DMS53 treated with DMSO at 0.1 percent for 48 hours (cell line): ENCODE results near the gene APPBP2.
"Not testable (repeated sequence)": the region's sequence is repeated elsewhere in the genome, so short reads cannot be mapped to it uniquely, and the experiment has no call there.

ENCODE experiments used
- DNase-seq: peaks from one replicate; lab custom pipeline; 2025; ENCODE audit not compliant: unreplicated experiment; lab: John Stamatoyannopoulos, UW

The APPBP2 gene

DNA sequence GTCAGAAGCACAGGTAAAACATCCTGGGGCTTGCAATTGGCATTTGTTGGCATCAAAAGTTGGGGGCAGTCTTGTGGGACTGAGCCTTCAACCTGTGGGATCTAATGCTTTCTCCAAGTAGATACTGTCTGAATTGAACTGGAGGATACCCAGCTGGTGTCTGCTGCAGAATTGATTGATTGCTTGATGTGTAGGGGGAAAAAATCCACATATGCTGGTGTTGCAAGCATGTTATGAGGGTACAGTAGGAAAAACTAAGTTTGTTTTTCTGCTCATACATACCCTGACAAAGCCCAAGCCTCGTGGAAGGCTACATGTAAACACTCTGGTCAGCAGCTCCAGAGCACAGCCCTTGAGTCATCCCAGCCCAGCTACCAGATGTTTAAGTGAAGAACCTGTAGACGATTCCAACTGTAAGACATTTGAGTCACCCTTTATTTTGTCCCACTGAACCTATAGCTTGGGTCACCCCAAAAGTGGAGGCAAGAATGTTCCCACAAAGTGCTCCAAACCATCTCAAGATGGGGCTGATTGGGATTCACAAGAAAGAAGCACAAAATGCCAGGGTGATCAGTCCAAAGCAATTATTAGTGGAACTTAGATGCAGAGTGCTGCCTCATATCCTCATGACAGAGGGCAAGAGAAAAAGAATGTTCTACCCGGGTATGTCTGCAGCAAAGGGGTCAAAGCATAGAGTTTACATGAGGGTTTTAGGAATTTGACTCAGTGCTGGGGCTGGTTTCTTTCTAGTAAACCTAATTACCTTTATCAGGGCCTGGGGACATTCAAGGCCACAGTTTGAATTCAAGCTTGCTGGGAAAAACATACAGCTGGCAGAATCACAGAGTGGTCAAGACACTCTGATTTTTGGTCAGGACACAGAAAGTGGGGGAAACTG, 9.6 kb upstream of the APPBP2 start:
- DNase-seq: no peak

GRCh38 chr17:60534613-60535157, 8.6 kb upstream of the APPBP2 start:
- DNase-seq: no peak

GRCh38 chr17:60534010-60534555, 8.0 kb upstream of the APPBP2 start:
- no peak for DNase-seq

- DNase-seq: no peak
Measured at GRCh38 chr17:60529806-60530205, 3.8 kb upstream of the APPBP2 start.

DNA sequence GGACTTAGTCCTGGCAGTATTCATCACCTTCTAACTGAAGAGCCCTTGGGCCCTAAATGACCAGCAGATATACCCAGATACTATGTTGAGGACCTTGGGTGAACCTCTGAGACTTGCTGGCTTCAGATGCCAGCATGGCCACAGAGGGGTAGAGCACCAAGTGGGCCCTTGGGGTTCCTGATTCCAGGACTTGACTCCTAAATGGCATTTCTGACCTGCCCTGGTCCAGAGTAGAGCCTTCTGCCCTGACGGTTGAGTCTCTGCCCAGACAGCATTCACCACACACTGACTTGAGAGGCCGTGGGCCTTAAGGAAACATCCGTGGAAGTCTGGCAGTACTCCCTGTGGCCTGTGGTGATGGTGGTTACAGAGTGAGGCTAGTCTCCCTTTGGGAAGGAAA, 2.8 kb upstream of the APPBP2 start:
- no peak for DNase-seq

DNA sequence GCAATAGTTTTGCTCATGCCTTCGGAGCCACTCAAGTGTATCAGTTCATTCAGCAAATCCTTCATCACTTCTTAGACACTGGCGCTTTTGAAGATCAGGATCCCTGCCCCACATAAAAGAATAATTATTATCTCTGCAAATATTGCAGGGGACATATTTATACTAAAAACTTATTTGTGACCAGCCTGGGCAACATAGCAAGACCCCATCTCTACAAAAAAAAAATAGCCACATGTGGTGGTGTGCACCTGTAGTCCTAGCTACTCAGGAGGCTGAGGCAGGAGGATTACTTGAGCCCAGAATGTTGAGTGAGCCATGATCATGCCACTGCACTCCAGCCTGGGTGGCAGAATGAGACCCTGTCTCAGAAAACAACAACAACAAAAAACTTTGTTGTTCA, 1.7 kb upstream of the APPBP2 start:
- no peak for DNase-seq

GRCh38 chr17:60526726-60527125, 684 bp upstream of the APPBP2 start:
- no peak for DNase-seq

DNA sequence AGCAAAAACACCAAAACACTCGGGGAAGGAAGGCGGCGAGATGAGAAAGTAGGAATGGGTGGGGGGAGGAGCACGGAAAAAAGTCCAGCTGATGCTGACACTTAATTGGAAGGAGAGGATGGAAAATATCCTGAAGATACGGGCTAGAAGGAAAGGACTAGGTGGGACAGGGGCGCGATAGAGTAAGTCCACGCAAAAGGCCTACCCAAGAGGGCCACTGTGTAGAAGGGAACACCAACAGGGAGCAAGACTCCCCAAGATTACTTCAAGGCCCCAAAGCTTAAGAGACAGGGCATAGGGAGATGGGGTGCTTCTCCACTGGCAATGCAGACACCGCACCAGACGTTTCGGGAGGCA, 736 bp downstream of the APPBP2 start:
- DNase-seq: no peak

DNA sequence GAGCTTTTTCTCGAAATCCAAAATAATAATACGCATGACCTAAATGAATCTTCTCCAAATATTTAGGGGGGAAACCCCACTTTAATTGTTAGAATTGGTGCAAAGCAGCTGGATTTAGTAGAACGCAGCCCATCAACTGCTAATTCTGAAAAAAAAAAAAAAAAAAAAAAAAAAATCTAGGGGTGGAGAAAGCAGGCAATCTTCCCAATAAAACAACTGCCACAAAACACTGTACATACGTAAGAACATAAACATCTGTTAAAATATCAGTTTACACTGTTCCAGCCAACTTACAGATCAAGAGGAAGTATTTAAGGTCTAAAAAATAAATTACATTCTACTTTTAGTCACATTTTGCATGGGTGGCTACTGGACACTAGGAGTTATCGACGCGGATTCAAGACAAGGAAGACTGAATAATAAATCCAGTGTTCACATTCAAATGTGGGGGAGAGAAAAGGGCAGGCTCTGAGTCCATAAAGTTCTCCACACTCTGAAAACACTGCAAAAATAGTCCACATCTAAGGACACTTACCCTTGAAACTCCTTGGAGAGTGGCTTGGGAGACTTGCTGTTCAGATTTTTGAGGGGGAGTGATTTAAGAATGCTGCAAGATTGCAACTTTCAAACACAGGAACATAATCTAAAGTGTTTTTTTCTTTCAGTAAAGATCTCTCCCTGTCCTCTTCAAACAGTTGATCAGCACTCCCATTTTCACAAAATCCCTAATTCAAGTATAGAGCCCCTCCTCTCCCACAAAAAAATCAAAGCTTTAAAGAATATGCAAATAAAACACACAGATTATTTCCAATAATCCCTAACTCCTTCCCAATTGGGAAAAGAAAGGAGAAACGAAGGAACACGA, 1.3 kb downstream of the APPBP2 start:
- no peak for DNase-seq

DNA sequence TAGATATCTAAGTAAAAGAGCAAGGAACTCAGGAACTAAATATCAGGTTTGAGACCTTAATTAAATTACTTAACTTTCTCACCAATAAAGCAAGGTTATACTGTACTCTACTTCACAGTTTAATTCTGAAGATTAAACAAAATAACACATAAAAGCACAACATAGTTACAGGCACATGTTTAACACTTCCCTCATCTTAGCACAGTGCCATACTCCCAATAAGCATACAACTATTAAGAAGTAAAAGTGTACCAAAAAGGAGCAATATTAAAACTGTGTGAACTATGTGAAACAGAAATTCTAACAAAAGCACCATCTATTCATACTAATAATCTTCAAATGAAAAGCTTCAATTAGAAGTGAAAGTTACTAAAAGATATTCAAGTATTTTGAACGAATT, 2.2 kb downstream of the APPBP2 start:
- no peak for DNase-seq

- no peak for DNase-seq
Measured at GRCh38 chr17:60522889-60523626, 3.0 kb downstream of the APPBP2 start.

- no peak for DNase-seq
Measured at GRCh38 chr17:60519795-60520194, 6.2 kb downstream of the APPBP2 start.

GRCh38 chr17:60515683-60516082, 10.4 kb downstream of the APPBP2 start:
- not testable (repeated sequence) for DNase-seq

- not testable (repeated sequence) for DNase-seq
Measured at GRCh38 chr17:60515199-60515598, 10.8 kb downstream of the APPBP2 start.

- DNase-seq: no peak
Measured at GRCh38 chr17:60514500-60514899, 11.5 kb downstream of the APPBP2 start.

GRCh38 chr17:60514053-60514452, 12.0 kb downstream of the APPBP2 start:
- no peak for DNase-seq

- no peak for DNase-seq
Measured at GRCh38 chr17:60513014-60513413, 13.0 kb downstream of the APPBP2 start.

GRCh38 chr17:60510723-60511122, 15.3 kb downstream of the APPBP2 start:
- no peak for DNase-seq

- DNase-seq: no peak
Measured at GRCh38 chr17:60510031-60510430, 16.0 kb downstream of the APPBP2 start.

GRCh38 chr17:60508384-60508980, 17.6 kb downstream of the APPBP2 start:
- no peak for DNase-seq
